HG02798 (cell line): ENCODE measurements around the gene POC1A.

Experiments
- ATAC-seq: cut with Tn5 transposase; IDR thresholded peaks from one replicate; pipeline ENCODE4 v1.9.1; 2021; ENCODE audit warnings: mild to moderate bottlenecking; ENCODE audit not compliant: unreplicated experiment, poor library complexity

POC1A gene

DNA sequence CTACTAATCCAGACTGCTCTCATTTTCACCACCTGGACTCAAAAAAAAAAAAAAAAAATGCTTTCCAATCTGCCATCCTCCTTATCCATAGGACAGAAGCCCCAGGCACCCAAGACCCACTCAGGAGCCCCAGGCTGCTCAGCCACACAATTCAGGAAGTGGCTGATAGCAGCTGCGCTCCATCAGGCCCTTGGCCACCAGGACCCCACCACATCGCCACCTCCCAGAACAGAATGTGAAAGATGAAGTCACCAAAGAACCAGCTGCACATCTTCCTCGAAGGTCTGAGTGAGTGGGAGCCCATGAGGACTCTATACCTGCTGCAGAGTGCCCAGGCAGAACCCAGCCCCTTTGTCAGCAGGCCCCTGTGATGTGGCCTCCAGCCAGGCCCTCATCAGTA, 19.5 kb downstream of the POC1A start:
- ATAC-seq: no peak

DNA sequence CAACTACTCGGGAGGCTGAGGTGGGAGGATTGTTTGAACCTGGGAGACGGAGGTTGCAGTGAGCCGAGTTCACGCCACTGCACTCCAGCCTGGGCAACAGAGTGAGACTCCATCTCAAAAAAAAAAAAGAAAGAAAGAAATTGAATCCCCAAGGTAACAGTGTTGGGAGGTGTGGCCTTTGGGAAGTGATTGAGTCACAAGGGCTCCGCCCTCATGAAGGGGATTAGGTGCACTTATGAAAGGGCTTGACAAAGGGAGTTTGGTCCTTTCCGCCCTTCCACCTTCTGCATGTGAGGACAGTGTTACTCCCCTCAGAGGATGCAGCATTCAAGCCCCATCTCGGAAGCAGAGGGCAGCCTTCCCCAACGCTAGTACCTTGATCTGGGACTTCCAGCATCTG, 21.3 kb downstream of the POC1A start:
- no peak for ATAC-seq

DNA sequence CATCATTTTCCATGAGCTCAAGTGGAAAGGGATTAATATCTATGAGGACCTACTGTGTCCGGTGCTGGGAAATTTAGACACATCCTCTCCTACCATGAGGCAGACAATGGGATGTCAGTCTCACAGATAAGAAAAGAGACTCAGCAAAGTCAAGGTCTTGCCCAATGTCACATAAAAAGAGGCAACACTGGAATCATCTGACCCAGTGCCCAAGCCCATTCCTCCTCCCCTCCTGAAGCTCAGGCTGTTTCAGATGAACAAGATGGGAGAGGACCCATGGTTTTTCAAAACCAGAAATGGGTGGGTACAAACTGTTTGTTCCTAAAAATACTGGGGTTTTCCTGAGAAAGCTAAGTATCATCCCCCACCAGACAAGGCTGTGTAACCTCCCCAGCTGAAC, 22.2 kb downstream of the POC1A start:
- no peak for ATAC-seq

DNA sequence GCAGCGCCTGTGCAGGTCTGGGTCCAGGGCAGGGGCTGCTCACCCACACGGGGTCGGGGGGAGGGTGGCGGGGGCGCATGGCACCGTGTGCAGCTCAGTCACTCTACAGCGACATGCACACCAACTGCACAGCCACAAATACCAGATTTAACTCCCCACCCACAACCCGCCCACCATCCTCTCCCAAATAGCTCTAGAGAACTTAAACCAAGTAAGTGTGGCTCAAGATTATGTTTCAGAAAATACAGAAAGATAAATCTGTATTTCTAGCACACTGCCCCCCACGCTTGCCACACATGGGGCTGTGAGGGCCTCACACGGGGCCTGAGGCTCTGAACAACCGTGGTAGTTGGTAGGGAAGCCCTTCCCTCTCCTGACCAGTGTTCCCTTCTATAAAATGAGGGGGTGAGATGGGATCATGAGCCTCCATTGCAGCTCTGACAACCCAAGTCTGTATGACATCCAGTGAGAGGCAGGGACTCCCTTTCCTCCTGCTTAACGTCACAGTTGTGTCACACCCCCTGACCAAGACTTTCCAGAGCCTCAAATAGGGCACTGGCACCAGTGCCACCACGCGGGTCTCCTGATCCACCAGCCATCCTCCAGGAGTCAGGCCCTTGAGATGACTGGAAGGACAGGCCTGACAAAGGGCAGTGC, 23.1 kb downstream of the POC1A start:
- no peak for ATAC-seq

DNA sequence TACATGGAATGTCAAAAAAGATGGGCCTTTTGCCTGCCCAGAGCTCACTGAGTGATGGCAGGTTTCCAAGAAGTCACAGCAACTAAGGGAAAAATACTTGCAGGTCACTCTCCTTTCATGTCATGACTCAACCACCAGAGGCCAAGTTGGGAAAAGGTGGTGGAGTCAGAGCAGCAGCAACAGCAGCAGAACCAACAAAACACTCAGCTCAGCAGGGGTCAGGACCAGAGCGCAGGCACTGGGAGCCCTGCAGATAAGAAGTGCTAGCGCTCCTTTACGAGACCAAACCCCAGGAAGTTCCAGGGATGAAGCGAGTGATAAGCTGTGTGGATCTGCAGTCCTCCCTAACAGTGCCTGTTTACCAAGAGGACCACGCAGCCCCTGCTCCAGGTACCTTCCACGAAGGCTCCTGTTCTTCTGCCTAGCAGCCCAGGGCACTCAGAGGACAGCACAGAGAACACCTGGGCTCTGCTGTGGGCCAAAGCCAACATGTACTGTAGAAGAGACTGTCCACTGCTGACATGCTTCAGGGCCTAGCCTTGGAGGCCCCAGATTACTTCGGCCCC, 26.0 kb downstream of the POC1A start:
- no peak for ATAC-seq

DNA sequence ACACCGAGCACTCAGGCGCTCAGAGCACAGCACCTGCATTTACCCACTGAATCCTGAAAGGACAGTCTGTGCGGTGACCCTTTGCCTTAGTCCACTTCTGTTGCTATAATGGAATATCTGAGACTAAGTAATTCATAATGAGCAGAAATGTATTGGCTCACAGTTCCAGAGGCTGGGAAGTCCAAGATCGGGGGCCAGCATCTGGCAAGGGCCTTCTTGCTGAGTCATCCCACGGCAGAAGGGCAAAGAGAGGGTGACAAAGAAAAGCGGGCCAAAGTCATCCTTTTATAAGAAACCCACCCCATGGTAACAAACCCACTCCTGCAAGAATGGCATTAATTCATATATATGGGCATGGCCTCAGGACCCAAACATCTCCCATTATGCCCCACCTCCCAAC, 27.7 kb downstream of the POC1A start:
- no peak for ATAC-seq

DNA sequence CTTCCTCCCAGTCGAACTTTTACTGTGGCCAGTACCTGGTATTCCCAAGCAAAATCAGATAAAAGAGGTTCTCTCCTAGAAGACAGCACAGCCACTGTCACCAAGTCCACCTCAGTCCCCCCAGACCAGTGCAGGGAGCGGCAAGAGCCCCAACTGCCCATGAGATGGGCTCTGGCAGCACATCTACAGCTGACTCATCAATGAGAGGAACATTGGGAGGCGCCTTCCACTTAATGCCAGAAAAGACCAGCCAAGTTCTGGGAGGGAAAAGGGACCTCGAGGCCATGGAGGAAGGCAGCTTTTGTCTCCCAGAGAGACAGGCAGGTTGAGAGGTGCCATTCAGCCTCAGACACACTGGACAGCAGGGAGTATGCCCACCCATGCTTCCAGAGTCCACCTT, 28.2 kb downstream of the POC1A start:
- ATAC-seq: no peak

DNA sequence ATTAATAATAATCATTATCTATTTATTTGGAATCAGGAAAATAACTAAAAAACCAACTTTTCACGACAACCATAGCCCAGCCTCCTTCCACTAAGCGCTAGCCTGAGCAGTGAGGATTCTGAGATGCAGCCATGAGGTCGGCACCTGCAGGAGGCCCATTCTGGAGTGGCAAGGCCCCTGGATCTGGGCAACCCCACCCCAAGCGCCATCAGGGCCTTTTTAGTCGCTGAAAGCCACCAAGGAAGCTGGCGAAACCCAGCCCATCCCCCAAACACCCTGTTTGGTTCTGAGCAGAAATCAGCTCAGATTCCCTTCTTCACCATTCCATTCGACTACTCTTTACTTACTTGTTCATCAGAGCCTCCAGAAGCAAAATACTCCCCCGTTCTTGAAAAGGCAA, 29.5 kb downstream of the POC1A start:
- ATAC-seq: no peak

DNA sequence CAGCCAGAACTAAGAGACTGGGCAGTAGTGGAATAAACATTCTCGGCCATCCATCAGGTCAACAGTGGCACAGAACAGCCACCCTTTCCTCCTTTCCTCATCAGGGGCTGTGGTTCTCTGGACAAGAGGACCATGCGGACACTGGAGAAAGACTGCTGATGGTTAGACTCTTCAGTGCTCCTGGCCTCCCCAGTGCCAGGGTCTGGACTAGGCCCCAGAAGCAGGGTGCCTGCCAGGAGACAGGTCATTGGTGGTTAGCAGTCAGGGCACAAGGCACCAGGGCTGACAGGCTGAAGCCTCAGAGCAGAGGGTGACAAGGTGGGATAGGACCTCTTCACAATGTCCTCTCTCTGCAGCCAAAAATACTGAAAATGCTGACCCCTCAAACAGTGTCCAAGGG, 30.1 kb downstream of the POC1A start:
- no peak for ATAC-seq

DNA sequence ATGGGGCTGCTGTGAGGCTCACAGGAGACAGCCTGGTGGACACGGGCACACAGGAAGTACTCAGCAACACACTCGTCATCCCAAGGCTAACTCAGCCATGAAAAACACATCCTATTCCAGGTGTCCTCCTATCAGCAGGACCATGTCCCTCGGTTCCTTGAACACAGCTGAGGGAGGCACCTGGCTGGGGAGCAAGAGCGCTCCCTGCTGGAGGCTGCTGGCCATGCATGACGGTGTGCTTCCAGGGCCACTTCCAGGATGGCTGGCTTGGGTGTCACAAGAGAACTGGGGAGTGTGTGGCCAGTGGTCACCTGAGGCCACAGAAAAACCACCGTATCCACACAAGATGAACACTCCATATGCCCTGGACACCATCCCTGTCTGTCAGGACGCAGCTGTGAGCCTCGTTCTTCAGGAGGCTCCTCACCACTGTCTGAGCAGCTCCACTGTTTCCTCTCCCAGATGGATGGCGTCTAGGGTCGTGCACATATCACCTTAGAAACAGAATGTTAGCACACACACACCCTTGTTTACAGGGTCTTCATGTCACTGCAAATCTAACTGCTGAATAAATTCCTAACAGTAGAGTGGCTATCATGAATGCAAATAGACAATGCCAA, 31.0 kb downstream of the POC1A start:
- peak; percentile 74 for ATAC-seq

DNA sequence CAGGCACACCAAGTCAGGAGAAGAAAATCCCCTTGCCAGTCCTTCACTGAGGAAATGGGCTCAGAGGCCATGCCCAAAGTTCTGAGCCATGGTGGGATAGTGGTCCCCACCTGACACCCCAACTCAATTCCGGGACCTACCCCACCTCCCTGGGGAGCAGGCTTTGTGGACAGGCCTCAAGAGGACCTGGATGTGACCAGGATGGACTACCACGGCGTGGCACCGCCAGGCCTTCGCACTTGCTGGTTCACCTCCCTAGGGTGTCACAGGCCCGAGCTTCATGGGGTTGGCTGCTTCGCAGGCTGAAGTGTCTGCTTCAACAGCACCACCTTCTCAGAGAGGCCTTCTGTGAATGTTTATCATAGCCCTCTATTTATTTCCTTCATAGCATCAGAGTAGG, 31.7 kb downstream of the POC1A start:
- no peak for ATAC-seq

DNA sequence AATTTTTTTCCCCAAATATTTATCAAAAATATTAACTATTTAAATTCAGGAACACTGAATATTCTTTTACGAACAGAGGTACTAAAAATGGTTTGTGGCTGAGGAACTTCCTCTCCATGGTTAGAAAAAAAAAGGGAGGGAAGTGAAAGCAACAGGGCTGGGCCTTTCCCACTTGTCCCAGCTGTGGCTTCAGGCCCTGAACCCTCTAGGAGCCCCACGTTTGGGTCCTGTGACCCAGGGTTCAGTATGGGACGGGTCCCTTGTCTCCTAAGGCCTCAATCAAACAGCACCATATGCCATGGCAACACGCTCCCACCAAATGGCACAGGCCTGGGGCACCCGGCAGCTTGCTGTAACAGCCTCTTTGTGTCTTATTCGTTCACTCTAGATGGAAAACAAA, 32.4 kb downstream of the POC1A start:
- no peak for ATAC-seq

DNA sequence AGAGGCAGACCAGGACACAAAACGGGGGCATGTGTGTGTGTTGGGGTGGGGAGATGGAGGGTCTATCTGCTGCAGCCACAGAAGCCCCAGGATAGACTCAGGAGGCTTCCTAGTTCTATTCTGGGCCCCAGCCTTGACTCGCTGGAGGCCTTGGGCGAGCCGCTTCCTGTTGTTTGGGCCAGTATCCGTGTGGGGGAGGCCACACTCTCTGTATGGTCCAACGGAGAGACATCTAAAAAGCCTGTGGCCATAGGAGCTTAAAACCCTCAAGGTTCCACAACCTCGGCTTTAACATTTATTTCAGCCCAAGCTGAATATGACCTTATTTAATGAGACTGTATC, 32.8 kb downstream of the POC1A start:
- no peak for ATAC-seq

DNA sequence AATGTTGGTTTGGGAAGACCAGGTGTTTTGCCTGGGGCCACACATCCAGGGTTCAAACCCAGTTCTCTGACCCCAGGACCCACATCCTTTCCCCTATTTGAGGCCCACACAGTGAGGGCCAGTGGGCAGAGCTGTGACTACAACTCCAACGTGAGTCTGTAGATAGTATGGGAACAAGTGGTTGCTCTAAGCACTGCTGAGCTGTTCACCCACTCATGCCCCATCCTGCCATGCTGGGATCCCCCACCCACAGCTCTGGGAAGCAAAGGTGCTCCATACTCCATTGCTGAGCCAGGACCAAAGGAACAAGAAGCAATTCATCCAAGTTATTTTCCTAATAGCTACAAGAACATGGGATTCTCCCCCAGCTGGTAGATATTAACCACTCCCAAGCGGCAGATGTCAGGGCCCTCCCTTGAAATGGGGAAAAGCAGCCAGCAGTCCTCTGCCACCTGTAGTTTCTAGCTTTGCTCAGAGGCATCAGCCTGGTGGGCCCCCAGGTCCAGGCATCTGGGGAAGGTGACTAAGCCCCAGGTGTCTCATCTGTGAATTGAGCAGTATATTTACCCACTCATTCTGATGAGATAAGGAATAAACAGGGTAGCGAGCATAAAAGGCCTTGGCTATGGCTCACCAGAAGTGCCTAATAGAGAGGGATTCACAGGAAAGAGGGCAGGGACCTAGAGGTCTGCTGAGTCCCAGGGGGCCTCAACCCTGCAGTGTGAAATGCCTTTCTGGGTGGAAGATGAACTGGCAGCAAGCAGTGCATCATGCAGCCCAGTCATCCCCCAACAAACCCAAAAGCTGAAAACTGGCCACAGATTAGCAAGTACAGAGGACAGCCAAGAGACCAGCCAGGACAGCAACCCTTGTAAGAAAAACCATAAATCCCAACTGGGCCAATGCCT, 33.4 kb downstream of the POC1A start:
- ATAC-seq: no peak

DNA sequence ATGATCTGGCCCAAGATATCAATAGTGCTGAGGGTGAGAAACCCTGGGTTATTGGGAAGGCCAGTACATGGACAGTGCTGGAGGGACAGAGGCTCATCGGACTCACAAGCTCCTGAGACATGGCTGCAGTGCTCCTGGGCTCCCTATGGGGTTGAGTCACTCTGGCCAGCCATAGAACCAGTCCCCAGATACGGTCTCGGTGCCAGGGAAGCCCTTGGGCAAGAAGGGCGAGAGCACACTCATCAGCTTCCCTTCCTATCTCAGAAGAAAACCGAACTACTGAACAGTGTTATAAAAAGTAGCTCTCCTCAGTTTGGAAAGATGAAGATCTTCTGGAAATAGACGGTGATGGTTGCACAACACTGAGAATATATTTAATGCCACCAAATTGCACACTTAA, 34.4 kb downstream of the POC1A start:
- ATAC-seq: no peak

DNA sequence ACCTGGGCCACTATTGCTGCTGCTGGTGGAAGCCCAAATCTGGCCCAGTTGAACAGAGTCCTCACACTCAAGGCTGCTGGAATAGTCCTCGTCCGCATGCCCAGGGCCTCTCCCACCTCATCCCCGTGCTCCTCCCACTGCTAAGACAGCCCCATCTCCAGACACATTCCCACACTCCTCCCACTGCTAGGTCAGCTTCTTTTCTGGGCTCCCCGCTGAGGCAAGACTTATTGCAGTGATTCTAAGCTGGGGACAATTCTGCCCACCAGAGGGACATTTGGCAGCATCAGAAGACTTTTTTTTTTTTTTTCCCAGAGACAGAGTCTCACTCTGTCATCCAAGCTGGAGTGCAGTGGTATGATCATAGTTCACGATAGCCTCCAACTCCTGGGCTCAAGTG, 35.1 kb downstream of the POC1A start:
- no peak for ATAC-seq

DNA sequence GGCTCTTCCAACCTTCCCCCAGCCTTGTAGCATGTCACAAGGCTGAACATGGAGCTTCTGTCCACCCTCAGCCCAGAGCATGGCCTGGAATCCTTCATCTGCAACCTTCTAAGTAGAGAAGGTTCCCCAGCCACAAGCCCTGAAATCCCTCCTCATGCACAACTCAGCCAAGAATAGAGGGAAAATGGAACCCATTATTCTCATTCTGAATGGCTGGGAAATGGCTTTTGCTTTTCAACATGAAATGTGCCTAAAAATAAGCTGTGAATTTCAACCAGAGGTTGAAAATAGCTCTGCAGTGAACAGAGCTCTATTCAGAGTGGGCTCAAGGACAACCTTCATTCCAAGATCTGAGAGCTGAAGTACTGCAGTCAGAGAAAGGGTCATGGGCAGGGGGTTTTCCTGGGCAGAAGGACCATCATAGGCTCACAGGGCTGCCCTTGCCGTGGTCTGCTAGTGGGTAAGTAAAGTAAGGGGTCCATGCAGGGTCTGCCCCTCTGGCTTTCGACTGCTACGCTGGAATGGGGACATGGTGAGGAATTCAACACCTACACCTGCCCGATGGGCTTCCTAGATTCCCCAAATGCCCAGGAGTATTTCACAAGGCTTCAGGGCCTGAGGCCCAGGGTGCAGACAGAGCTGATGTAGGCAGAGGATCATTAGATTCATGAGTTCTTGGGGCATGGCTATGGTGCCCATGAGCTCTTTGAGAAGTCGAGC, 35.9 kb downstream of the POC1A start:
- ATAC-seq: no peak

DNA sequence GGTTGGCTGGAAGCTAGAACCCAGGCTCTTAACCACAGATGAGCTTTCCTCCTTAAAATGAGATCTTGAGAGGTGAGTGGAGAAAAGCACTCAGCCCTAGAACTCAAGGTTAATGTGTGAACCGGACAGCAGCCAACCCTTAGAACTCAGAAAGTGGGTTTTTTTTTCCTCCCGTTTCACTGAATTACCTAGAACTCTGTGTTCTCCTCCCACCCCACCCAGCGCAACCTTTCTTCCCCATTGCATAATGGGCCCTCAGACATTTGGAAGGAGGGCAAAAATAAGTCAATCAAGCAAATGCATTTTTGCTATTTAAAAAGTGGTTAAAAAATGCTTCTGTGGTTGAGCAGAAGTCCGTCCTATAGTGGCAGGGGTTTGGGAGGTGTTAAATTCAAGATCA, 36.7 kb downstream of the POC1A start:
- ATAC-seq: no peak

DNA sequence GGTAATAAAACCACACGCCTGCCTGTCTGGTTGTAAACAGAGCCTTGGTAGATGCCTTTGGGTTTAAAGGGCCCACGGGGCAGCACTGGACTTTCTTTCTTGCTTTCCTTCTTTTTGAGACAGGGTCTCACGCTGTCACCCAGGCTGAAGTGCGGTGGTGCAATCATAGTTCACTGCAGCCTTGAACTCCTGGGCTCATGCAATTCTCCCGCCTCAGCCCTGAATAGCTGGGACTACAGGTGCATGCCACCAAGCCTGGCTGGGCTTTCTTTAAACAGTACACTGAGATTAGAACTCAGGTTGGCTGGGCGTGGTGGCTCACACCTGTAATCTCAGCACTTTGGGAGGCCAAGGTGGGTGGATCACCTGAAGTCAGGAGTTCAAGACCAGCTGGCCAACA, 42.2 kb downstream of the POC1A start:
- ATAC-seq: no peak

DNA sequence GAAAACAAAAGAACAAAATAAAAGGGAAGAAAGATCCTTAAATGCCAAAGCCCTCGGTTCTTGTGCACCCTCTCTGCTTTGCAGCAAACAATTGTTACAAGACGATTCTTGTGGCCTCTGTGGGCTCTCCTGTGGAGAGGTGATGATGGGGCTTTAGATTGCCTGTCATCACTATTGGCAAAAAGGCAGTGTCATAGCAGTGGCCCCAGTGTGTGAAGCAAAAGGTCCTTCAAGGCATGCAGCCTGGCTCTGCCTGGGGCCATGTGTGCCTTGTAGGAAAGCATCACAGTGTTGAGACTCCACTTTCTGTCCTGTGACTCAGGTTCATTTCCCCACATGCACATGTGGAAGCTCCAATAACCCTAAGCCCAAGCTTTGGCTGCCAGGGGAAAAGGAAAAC, 43.7 kb downstream of the POC1A start:
- ATAC-seq: no peak
